Measurements from ENCODE around the gene ANKRD29. TPM values are rescaled to one million over a fixed set of nuclear protein-coding genes. Genes with fewer than 3 reads are reported as not detected.

The ANKRD29 gene
- total and polyA plus RNA-seq, 10 of the 15 experiments (the other 5 are each of a cell fraction or from before 2014, with no cell fraction given), result 0.53 to 9.2 (median 1.6) TPM

DNA sequence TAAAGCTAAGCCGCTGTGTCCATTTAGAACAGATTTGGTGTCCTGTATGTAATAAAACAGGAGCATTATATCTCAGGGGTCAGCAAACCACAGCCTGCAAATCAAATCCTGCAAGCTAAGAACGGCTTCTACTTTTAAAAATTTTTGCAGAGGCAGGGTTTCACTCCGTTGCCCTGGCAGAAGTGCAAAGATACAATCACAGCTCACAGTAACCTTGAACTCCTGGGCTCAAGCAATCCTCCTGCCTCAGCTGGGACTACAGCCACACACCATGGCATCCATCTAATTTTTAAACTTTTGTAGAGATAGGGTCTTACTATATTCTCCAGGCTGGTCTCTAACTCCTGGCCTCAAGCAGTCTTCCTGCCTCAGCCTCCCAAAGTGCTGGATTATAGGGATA is 47.8 kb downstream of the ANKRD29 start:
- no peak for FAIRE-seq

More for the DNA sequence above, 47.8 kb downstream of the ANKRD29 start:
- ChIA-PET RAD21 (ENCODE audit: unreplicated experiment) (interaction anchor here (0.8 to 1.5 kb wide), 7 partner anchors 9 to 85 kb away, joined by 3 to 5 read pairs (median 4); no protein-coding TSS in a partner anchor), CTCF (interaction anchor here (0.6 to 3.4 kb wide), 14 partner anchors 7 to 331 kb away, joined by 3 to 29 read pairs (median 4); partner anchors contain the start of gene NPC1), POLR2A (interaction anchor here (0.6 to 1.7 kb wide), 8 partner anchors 10 to 2000 kb away, joined by 3 to 6 read pairs (median 4); partner anchors contain the start of gene NPC1), SMC1A (ENCODE audit: uncharacterized antibody, unreplicated experiment) (interaction anchor here (0.7 to 4.2 kb wide), 14 partner anchors 9 to 197 kb away, joined by 3 to 38 read pairs (median 4); no protein-coding TSS in a partner anchor)
- DNase-seq (ENCODE audit: low read depth, low spot score) (no peak), ATAC-seq (no peak)
- intact Hi-C loops (cut with micrococcal nuclease; ENCODE audit: unreplicated experiment), result no loop called here
- no peaks in the 10 kb centered on the region for H4K20me1 ChIP-seq (ENCODE audit: control insufficient read depth, insufficient read depth)
- WGBS (ENCODE audit: insufficient coverage, insufficient replicate concordance, low lambda C conversion rate, missing lambda C conversion rate), result 90% methylated on average over 3 of the region's 3 CpGs
- H3K36me3 ChIP-seq (ENCODE audit: control insufficient read depth in 2 of 2, insufficient read depth in 2 of 2, low read length in 1 of 2), result no peaks in the 10 kb centered on the region
- no peak overlapping the region for H3K9ac ChIP-seq (ENCODE audit: control insufficient read depth, insufficient read depth, low read length)
- no peak overlapping the region for H3K4me3 ChIP-seq
- in situ Hi-C loops (cut with MboI), result no loop called here
- no peak overlapping the region for H2AFZ ChIP-seq (ENCODE audit: control insufficient read depth, low read depth, low read length)
- no peak overlapping the region for H3K27ac ChIP-seq (ENCODE audit: control insufficient read depth, insufficient read depth)
- H3K79me2 ChIP-seq (ENCODE audit: control insufficient read depth, insufficient read depth, low read length), result no peaks in the 10 kb centered on the region
- H3K9me3 ChIP-seq (replicated peaks; ENCODE audit: control insufficient read depth, insufficient read depth, low read length), result no peaks in the 10 kb centered on the region
- BruUV-seq (replicated peaks), result no TSS peak
- peaks cover 17% of the 10 kb centered on the region for H3K4me1 ChIP-seq (ENCODE audit: control insufficient read depth, insufficient read depth, low read length)
- no peak overlapping the region for H3K4me2 ChIP-seq (ENCODE audit: control insufficient read depth, insufficient read depth)
- TF ChIP-seq TARDBP (IDR thresholded peaks at IDR 0.05; ENCODE audit: borderline replicate concordance), result no peak
- TF ChIP-seq HDAC6 (IDR thresholded peaks at IDR 0.05; ENCODE audit: unreplicated experiment), result no peak
- TF ChIP-seq BCLAF1 (IDR thresholded peaks at IDR 0.05), result no peak
- TF ChIP-seq, protein P1, sequence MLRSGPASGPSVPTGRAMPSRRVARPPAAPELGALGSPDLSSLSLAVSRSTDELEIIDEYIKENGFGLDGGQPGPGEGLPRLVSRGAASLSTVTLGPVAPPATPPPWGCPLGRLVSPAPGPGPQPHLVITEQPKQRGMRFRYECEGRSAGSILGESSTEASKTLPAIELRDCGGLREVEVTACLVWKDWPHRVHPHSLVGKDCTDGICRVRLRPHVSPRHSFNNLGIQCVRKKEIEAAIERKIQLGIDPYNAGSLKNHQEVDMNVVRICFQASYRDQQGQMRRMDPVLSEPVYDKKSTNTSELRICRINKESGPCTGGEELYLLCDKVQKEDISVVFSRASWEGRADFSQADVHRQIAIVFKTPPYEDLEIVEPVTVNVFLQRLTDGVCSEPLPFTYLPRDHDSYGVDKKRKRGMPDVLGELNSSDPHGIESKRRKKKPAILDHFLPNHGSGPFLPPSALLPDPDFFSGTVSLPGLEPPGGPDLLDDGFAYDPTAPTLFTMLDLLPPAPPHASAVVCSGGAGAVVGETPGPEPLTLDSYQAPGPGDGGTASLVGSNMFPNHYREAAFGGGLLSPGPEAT (IDR thresholded peaks at IDR 0.05; ENCODE audit: low read depth), result no peak
- no peak for TF ChIP-seq CBX5 (IDR thresholded peaks at IDR 0.05; ENCODE audit: low read depth)
- peaks cover 0 to under 1% of the 10 kb centered on the region in 2 experiments; a peak in 1 of 4 replicates for H3K27me3 ChIP-seq (replicated peaks in 1 of 2; ENCODE audit: control insufficient read depth in 2 of 2, insufficient read depth in 2 of 2, low read length in 1 of 2)
